Caco-2 (cell line): ENCODE measurements around the gene LRRC4C. TPM values are rescaled to one million over a fixed set of nuclear protein-coding genes. Genes with fewer than 3 reads are reported as not detected.

Experiments
- BruUV-seq: library from RNA; stranded (reverse); fragments of 400-500 nt; replicated peaks from 2 replicates; lab custom pipeline; 2021; lab: Mats Ljungman, UMichigan
- CTCF ChIA-PET: fragments of 300-600 bp; sonication (Branson Sonifier 250); formaldehyde crosslinking; loops from one replicate; lab custom pipeline; 2022; ENCODE audit warnings: antibody characterized with exemption; lab: Charles Lee
- POLR2A ChIA-PET: fragments of 300-600 bp; sonication (Branson Sonifier 250); formaldehyde crosslinking; loops from one replicate; lab custom pipeline; 2022; ENCODE audit warnings: antibody characterized with exemption; lab: Charles Lee
- DNase-seq, 2 experiments: peaks; one replicate each; pipeline versions ENCODE4 v3.0.0 to v3.0.0-alpha.2; 2020 to 2022
- H3K27me3 ChIP-seq: replicated peaks from 2 replicates; pipeline ENCODE4 v1.6.0; 2011; ENCODE audit warnings: low read length; ENCODE audit not compliant: control insufficient read depth, insufficient read depth
- H3K36me3 ChIP-seq: 2 replicates; pipeline ENCODE4 v1.5.1; 2011; ENCODE audit warnings: low read length; ENCODE audit not compliant: control insufficient read depth, insufficient read depth
- H3K4me1 ChIP-seq: fragments of 250-450 bp; sonication (Bioruptor Pico); 2 replicates; pipeline ENCODE4 v1.5.1; 2020; ENCODE audit warnings: mild to moderate bottlenecking
- H3K4me3 ChIP-seq: 2 replicates; pipeline ENCODE4 v1.5.1; 2011; ENCODE audit warnings: low read depth, mild to moderate bottlenecking, control low read depth, low read length
- H3K9me3 ChIP-seq: fragments of 250-450 bp; sonication (Bioruptor Pico); 2 replicates; pipeline ENCODE4 v1.5.1; 2020; ENCODE audit warnings: mild to moderate bottlenecking, moderate library complexity
- H3K27ac Mint-ChIP-seq: one replicate; pipeline ENCODE4 v1.8.0; 2022; ENCODE audit warnings: mixed read lengths; ENCODE audit not compliant: unreplicated experiment
- H3K27me3 Mint-ChIP-seq: one replicate; pipeline ENCODE4 v1.8.0; 2022; ENCODE audit warnings: mixed read lengths; ENCODE audit not compliant: insufficient read depth, unreplicated experiment
- H3K36me3 Mint-ChIP-seq: one replicate; pipeline ENCODE4 v1.8.0; 2022; ENCODE audit warnings: mild to moderate bottlenecking, mixed read lengths; ENCODE audit not compliant: insufficient read depth, unreplicated experiment
- H3K4me1 Mint-ChIP-seq: one replicate; pipeline ENCODE4 v1.8.0; 2022; ENCODE audit warnings: low read depth, mixed read lengths; ENCODE audit not compliant: unreplicated experiment
- H3K4me3 Mint-ChIP-seq: one replicate; pipeline ENCODE4 v1.8.0; 2022; ENCODE audit warnings: mild to moderate bottlenecking, moderate library complexity, mixed read lengths; ENCODE audit not compliant: unreplicated experiment
- H3K9me3 Mint-ChIP-seq: one replicate; pipeline ENCODE4 v1.8.0; 2022; ENCODE audit warnings: mixed read lengths; ENCODE audit not compliant: unreplicated experiment
- intact Hi-C: fragments of 100-400 bp; cut with micrococcal nuclease; formaldehyde crosslinking; loops from one replicate; pipeline ENCODE4 v1.10.0; 2022; ENCODE audit not compliant: unreplicated experiment
- total RNA-seq: library from RNA; stranded (reverse); gene quantifications from 2 replicates; pipeline ENCODE4 v1.2.3, GENCODE V29; 2022
- TF ChIP-seq, protein P1 (sequence below), 2 experiments: fragments of 200-600 bp in 1 of 2; IDR thresholded peaks; 1 replicate in 1 of 2; 2 replicates in 1 of 2; pipeline versions ENCODE4 v1.5.1 to v1.8.0; 2011 to 2022; ENCODE audit warnings: antibody characterized with exemption in 1 of 2, control low read depth in 1 of 2, inconsistent platforms in 1 of 2, low read depth in 1 of 2, low read length in 1 of 2, mild to moderate bottlenecking in 1 of 2, moderate library complexity in 1 of 2; ENCODE audit not compliant: insufficient read depth in 1 of 2, severe bottlenecking in 1 of 2, unreplicated experiment in 1 of 2

LRRC4C gene
- total RNA-seq, 1 experiment from 2014 or later = not detected

DNA sequence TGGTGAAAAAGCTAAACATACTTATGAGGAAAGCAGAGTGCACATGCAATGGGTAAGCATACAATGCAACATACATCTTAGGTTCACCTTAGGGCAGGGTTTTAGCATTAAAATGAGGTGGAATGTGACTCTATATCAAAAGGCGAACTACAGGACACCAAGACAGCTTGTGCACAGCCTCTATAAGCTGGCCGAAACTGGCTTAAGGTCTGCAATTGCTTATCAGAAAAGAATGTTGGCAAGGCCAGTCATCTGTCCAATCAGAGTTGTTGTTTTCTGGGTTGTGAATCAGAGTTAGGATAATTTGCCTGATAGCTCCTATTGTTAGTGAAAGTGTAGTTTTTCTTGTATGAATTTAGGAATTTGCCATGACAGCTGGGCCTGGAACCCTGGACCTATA lies 76.5 kb downstream of the LRRC4C start:
- no peaks in the 10 kb centered on the region for H3K27me3 Mint-ChIP-seq
- no peak overlapping the region for H3K4me3 ChIP-seq
- no TSS peak for BruUV-seq
- no peak overlapping the region for H3K27ac Mint-ChIP-seq
- H3K4me3 Mint-ChIP-seq = no peak overlapping the region
- CTCF ChIA-PET = no interaction called here
- no peaks in the 10 kb centered on the region for H3K36me3 Mint-ChIP-seq
- DNase-seq = peak in 1 of 2 experiments; percentile 13
- H3K27me3 ChIP-seq = no peaks in the 10 kb centered on the region
- no peaks in the 10 kb centered on the region for H3K36me3 ChIP-seq
- H3K9me3 Mint-ChIP-seq = no peaks in the 10 kb centered on the region
- H3K4me1 Mint-ChIP-seq = peaks cover under 1% of the 10 kb centered on the region
- TF ChIP-seq, protein P1, sequence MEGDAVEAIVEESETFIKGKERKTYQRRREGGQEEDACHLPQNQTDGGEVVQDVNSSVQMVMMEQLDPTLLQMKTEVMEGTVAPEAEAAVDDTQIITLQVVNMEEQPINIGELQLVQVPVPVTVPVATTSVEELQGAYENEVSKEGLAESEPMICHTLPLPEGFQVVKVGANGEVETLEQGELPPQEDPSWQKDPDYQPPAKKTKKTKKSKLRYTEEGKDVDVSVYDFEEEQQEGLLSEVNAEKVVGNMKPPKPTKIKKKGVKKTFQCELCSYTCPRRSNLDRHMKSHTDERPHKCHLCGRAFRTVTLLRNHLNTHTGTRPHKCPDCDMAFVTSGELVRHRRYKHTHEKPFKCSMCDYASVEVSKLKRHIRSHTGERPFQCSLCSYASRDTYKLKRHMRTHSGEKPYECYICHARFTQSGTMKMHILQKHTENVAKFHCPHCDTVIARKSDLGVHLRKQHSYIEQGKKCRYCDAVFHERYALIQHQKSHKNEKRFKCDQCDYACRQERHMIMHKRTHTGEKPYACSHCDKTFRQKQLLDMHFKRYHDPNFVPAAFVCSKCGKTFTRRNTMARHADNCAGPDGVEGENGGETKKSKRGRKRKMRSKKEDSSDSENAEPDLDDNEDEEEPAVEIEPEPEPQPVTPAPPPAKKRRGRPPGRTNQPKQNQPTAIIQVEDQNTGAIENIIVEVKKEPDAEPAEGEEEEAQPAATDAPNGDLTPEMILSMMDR (IDR thresholded peaks at IDR 0.05; ENCODE audit: insufficient read depth in 1 of 2, low read depth in 1 of 2, low read length in 1 of 2, severe bottlenecking in 1 of 2, unreplicated experiment in 1 of 2) = no peak
- intact Hi-C loops = no loop called here
- POLR2A ChIA-PET = no interaction called here
- peaks cover 20% of the 10 kb centered on the region for H3K4me1 ChIP-seq
- H3K9me3 ChIP-seq = no peaks in the 10 kb centered on the region

DNA sequence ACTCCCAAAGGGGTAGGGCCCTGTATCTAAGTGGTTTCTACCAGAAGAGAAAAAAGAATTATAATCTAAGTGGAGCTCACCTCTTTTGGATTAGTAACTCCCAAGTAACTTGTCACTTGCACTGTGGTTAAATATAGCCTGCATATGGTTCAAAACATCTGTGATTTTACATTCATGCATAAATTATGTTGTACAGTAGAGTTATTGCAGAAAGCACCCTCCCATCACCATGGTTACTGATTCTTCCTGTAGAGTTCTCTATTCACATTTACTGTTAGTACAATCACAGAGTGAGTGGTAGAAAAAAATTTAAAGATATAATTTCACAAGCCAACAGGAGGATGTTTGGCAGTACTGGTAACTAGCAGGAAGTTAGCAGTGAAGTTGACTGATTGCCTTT lies 80.4 kb downstream of the LRRC4C start:
- CTCF ChIA-PET = no interaction called here
- intact Hi-C loops = no loop called here
- DNase-seq = no peak
- Histone ChIP-seq H3K4me1 (peaks cover 23% of the 10 kb centered on the region), H3K36me3 (no peaks in the 10 kb centered on the region), H3K27me3 (no peaks in the 10 kb centered on the region), H3K4me3 (no peak overlapping the region), H3K9me3 (no peaks in the 10 kb centered on the region)
- H3K4me3 Mint-ChIP-seq = no peak overlapping the region
- POLR2A ChIA-PET = no interaction called here
- TF ChIP-seq, protein P1 (IDR thresholded peaks at IDR 0.05; ENCODE audit: insufficient read depth in 1 of 2, low read depth in 1 of 2, low read length in 1 of 2, severe bottlenecking in 1 of 2, unreplicated experiment in 1 of 2) = no peak
- H3K27me3 Mint-ChIP-seq = no peaks in the 10 kb centered on the region
- H3K4me1 Mint-ChIP-seq = no peaks in the 10 kb centered on the region
- no peaks in the 10 kb centered on the region for H3K9me3 Mint-ChIP-seq
- no TSS peak for BruUV-seq
- H3K27ac Mint-ChIP-seq = no peak overlapping the region
- H3K36me3 Mint-ChIP-seq = no peaks in the 10 kb centered on the region

DNA sequence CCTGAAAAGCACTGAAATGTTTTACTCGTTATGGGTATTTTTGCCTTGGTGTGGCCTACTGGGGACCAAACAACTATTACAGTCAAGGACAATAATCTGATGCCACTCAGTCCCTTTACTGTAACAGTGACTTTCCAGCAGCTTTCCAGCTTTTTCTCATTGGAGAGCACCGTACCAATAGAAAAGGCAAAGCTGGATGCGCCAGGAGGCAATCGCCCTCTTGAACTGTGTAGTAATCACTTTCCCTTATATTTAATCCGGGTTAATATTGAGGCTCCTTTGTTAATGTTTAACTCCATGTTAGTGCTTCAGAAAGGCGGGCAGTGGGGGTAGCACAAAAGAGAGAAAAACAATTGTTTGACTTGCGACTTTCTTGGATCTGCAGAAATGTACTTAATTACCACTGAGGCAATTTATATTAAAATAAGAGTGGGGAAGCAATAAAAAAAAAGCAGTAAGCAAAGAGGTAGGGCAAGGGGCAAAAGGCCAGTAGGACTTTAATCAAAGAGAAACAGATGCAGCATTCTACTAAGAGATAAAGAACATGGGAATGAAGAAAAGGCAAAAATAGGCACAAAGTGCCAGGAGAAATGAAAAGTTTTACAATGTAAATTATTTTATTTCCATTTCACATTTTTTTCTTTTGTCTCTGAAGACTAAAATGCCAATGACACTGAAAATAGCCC lies 81.6 kb downstream of the LRRC4C start:
- H3K36me3 ChIP-seq = no peaks in the 10 kb centered on the region
- no peak overlapping the region for H3K4me3 ChIP-seq
- ChIA-PET POLR2A (no interaction called here), CTCF (no interaction called here)
- no peaks in the 10 kb centered on the region for H3K36me3 Mint-ChIP-seq
- peaks cover 19% of the 10 kb centered on the region for H3K4me1 ChIP-seq
- no peaks in the 10 kb centered on the region for H3K27me3 Mint-ChIP-seq
- no peaks in the 10 kb centered on the region for H3K9me3 ChIP-seq
- no peak overlapping the region for H3K27ac Mint-ChIP-seq
- no peaks in the 10 kb centered on the region for H3K4me1 Mint-ChIP-seq
- intact Hi-C loops = no loop called here
- H3K9me3 Mint-ChIP-seq = no peaks in the 10 kb centered on the region
- H3K27me3 ChIP-seq = no peaks in the 10 kb centered on the region
- no peak overlapping the region for H3K4me3 Mint-ChIP-seq
- TF ChIP-seq, protein P1 (IDR thresholded peaks at IDR 0.05; ENCODE audit: insufficient read depth in 1 of 2, low read depth in 1 of 2, low read length in 1 of 2, severe bottlenecking in 1 of 2, unreplicated experiment in 1 of 2) = no peak
- no peak for DNase-seq
- BruUV-seq = no TSS peak
